NCI-H460 (cell line): ENCODE results near the gene DIO3. TPM values are rescaled to one million over a fixed set of nuclear protein-coding genes. Genes with fewer than 3 reads are reported as not detected.
"Not testable (repeated sequence)": the region's sequence is repeated elsewhere in the genome, so short reads cannot be mapped to it uniquely, and the experiment has no call there.

ENCODE experiments used
- DNase-seq: peaks from one replicate; pipeline ENCODE4 v3.0.0-alpha.2; 2016; ENCODE audit warnings: low read depth; ENCODE audit errors: extremely low read depth
- total RNA-seq: library from RNA; depleted of rRNA; stranded (reverse); fragments of >200 nt; shearing (Covaris generic); gene quantifications from 2 replicates; pipeline ENCODE4 v1.2.3, GENCODE V29; 2014

DIO3 gene
- total RNA-seq, 1 experiment from 2014 or later, result not detected

GRCh38 chr14:101557811-101558738 is 3.2 kb upstream of the DIO3 start:
- peak; percentile 9 for DNase-seq

GRCh38 chr14:101558739-101559240 is 2.5 kb upstream of the DIO3 start:
- DNase-seq, result no peak

DNA sequence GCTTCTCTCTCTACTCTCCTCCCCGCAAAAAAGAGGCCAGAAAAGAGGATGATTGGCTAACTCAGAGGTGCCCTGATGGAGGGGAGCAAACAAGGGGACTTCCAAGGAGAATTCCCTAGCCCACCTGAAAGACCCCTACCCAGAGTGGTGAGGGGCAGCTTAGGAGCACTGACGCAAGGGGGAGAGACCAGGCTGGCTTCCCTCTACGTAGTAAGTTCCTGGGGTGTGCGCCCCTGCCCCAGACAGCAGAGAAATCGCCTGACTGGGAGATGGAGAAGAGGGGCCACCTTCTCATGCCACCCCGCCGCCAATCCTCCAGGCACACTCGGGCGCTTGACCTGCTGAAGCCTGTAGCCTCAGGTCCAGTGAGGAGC is 2.1 kb upstream of the DIO3 start:
- no peak for DNase-seq

- no peak for DNase-seq
Observed at GRCh38 chr14:101559624-101560533, 1.4 kb upstream of the DIO3 start.

- no peak for DNase-seq
Observed at GRCh38 chr14:101560534-101561113, 671 bp upstream of the DIO3 start.

DNA sequence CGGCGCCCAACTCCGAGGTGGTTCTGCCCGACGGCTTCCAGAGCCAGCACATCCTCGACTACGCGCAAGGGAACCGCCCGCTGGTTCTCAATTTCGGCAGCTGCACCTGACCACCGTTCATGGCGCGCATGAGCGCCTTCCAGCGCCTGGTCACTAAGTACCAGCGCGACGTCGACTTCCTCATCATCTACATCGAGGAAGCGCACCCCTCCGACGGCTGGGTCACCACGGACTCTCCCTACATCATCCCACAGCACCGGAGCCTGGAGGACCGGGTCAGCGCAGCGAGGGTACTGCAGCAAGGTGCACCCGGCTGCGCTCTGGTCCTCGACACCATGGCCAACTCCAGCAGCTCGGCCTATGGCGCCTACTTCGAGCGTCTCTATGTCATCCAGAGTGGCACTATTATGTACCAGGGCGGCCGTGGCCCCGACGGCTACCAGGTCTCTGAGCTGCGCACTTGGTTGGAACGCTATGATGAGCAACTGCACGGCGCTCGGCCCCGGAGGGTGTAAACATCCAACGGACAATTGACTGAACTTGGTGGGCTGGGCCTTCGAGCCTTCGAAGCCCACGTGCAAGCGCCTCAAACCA is 699 bp downstream of the DIO3 start:
- DNase-seq, result no peak

GRCh38 chr14:101562659-101563351 is 1.5 kb downstream of the DIO3 start:
- DNase-seq, result no peak

GRCh38 chr14:101563352-101563653 is 2.0 kb downstream of the DIO3 start:
- DNase-seq, result no peak

DNA sequence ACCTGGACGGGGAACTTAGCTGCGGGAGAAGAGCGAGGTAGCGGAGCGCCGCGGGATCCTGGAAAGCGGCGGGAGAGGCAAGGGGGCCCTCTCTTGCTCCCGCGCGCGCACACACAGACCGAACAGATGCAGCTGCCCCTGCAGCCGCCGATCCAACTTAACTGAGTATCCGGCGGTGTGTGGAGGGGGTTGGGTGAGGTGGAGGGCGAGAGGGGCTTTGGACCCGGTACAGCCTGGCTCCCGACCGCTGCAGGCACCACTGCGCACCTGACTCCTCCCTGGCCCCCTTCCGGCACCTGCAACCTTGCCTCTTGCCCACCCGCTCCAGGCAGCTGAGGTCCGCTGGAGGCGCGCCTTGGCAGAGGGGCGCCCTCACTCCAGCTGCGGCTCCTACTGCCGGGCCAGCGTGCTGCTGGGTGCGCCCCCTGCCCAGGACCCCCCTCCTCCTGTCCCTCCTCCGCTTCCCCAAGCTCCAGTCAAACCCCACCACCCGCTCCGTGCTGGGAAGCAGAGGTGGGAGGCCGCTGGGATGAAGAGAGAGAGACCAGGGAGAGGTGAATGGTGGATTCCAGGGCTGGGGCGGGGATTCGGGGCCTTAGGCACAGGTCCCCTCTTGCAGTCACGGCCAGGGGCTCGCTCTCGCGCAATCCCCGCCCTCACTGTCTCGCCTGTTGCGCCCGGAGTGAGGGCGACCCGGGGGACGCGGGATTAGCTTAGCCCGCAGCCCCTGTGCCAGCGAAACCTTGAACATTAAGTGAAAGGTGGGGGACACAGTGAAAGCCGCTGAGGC is 2.6 kb downstream of the DIO3 start:
- DNase-seq, result no peak

DNA sequence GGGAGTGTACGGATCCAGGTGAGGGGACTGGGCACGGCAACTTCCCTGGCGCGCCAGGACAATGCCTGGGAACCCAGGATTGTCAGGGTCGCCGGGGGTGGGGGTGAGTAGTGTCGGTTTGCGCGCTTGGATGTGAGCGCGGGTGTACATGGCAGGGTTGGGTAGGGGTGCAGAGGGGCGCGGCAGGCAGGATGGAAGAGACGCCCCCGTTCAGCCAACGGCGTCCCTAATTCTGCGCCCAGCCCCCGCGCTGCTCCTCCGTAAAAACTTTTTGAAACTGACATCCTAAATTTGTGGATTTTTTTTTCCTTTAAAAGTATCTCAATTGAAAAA is 3.1 kb downstream of the DIO3 start:
- DNase-seq, result no peak

- no peak for DNase-seq
Observed at GRCh38 chr14:101564819-101565698, 3.8 kb downstream of the DIO3 start.

DNA sequence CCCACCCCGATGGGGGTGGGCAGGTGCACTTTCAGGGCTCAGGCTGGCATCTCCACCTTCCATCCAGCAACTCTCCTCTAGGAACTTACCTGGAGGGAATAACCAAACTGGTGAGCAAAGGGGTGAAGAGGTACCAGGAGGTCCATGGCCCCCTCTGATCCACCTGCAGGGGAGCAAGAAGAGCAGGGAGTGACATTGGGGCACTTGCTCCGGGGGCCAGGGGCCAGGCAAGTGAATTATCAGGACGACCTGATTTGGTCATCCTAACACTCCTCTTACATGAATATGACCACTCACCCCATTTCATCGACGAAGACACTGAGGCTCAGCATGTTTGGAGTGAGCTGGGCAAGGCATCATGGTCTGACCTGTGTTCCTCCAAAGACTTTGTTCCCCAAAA is 6.0 kb downstream of the DIO3 start:
- DNase-seq, result no peak

DNA sequence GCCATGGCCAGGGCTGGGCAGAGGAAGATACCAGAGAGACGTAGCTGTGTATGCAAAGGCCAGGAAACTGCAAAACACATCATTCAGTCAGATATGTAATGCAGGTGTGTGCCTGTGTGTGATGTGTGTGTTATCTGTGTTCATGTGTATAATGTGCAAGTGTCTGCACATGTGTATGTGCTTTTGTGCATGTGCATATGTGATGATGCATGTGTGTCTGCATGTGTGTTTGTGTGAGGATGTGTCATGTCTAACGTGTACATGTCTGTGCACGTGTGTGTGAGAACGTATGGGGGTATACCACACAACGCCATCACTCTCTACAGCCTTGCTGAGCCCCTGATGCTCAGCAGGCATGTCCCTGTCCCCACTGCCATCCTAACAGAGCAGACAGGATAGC is 9.7 kb downstream of the DIO3 start:
- DNase-seq, result no peak

GRCh38 chr14:101572526-101572925 is 11.2 kb downstream of the DIO3 start:
- DNase-seq, result not testable (repeated sequence)

GRCh38 chr14:101573289-101573688 is 12.0 kb downstream of the DIO3 start:
- DNase-seq, result no peak

DNA sequence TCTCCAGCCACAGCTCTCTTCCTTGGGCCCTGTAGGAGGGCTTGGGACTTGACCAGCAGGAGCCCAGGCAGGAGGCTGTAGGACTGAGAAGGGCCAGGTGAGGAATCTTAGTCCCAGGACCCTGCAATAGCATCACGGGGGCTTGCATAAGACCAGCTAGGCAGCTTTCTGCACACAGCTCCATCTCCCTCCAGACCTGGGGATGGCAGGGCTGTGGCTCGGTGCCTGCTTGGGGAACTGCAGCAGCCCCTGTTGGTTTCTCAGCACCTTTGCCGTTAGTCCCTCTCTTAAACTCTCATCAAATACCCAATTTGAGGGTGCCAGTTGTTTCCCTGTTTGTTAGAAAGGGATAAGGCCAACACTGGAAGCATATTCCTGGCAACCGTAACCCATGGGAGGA is 14.3 kb downstream of the DIO3 start:
- no peak for DNase-seq

GRCh38 chr14:101577221-101577909 is 16.1 kb downstream of the DIO3 start:
- DNase-seq, result no peak

DNA sequence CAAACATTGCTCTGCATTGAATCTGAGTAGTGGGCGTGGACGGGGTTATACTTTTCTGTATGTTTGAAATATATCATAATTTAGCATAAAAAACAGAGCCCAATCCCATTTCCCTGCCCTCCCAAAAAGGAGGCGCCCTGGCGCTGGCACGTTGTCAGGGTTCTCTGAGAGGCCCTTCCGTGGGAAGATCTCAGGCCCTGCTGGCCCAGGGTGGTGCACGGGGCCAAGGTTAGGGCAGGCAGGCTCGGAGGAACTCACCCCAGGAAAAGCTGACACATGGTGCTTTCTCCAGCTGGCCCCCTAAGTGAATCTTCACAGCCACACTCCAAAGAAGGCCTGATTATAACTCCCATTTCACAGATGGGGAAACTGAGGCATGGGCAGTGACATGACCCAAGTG is 17.2 kb downstream of the DIO3 start:
- no peak for DNase-seq
